OCI-LY1 (cell line): ENCODE data around the gene PLEKHM3.

Source experiments
- H2AFZ ChIP-seq: fragments of 200-600 bp; sonication (generic), shearing (Covaris generic); 2 replicates; pipeline ENCODE4 v1.6.0; 2014; ENCODE audit warnings: antibody characterized with exemption, mild to moderate bottlenecking, low read length
- H3F3A ChIP-seq: fragments of 200-600 bp; sonication (generic), shearing (Covaris generic); 2 replicates; pipeline ENCODE4 v1.6.0; 2014; ENCODE audit warnings: mild to moderate bottlenecking, antibody characterized with exemption, low read length, moderate library complexity; ENCODE audit not compliant: insufficient read depth
- H3K27ac ChIP-seq: fragments of 200-600 bp; sonication (generic); 2 replicates; pipeline ENCODE4 v1.5.1; 2014; ENCODE audit warnings: low read length, mixed run types, mild to moderate bottlenecking, low read depth; ENCODE audit not compliant: poor library complexity, severe bottlenecking
- H3K27me3 ChIP-seq: fragments of 200-600 bp; sonication (generic); 2 replicates; pipeline ENCODE4 v1.6.0; 2014; ENCODE audit warnings: antibody characterized with exemption, mild to moderate bottlenecking, low read length, moderate library complexity; ENCODE audit not compliant: insufficient read depth
- H3K36me3 ChIP-seq: fragments of 200-600 bp; sonication (generic); 2 replicates; pipeline ENCODE4 v1.6.1; 2014; ENCODE audit warnings: mild to moderate bottlenecking, antibody characterized with exemption, low read length, moderate library complexity, mixed read lengths; ENCODE audit not compliant: insufficient read depth
- H3K4me1 ChIP-seq: fragments of 200-600 bp; sonication (generic); 2 replicates; pipeline ENCODE4 v1.5.1; 2014; ENCODE audit warnings: mild to moderate bottlenecking, low read length, moderate library complexity; ENCODE audit not compliant: insufficient read depth, severe bottlenecking
- H3K4me2 ChIP-seq: fragments of 200-600 bp; sonication (generic), shearing (Covaris generic); 2 replicates; pipeline ENCODE4 v1.6.1; 2014; ENCODE audit warnings: low read length
- H3K4me3 ChIP-seq: fragments of 200-600 bp; sonication (generic); 2 replicates; pipeline ENCODE4 v1.5.1; 2014; ENCODE audit warnings: low read length, low read depth, mild to moderate bottlenecking, mixed read lengths; ENCODE audit not compliant: poor library complexity, severe bottlenecking
- H3K79me2 ChIP-seq: fragments of 200-600 bp; shearing (Covaris generic); 2 replicates; pipeline ENCODE4 v1.6.1; 2016; ENCODE audit warnings: mixed run types, low read length, mixed read lengths; ENCODE audit not compliant: insufficient read depth
- H3K9ac ChIP-seq: fragments of 200-600 bp; sonication (generic), shearing (Covaris generic); 2 replicates; pipeline ENCODE4 v1.6.1; 2014; ENCODE audit warnings: mild to moderate bottlenecking, low read length, mixed read lengths
- H3K9me2 ChIP-seq: fragments of 200-600 bp; sonication (generic), shearing (Covaris generic); 2 replicates; pipeline ENCODE4 v1.6.1; 2014; ENCODE audit warnings: low read depth, mild to moderate bottlenecking, low read length, mixed read lengths
- H3K9me3 ChIP-seq: fragments of 200-600 bp; shearing (Covaris generic); 2 replicates; pipeline ENCODE4 v1.6.1; 2014; ENCODE audit warnings: low read length, mixed read lengths
- H4K20me1 ChIP-seq: fragments of 200-600 bp; sonication (generic), shearing (Covaris generic); 2 replicates; pipeline ENCODE4 v1.6.0; 2016; ENCODE audit warnings: mild to moderate bottlenecking, low read length; ENCODE audit not compliant: insufficient read depth
- CTCF ChIP-seq: fragments of 200-600 bp; sonication (generic), shearing (Covaris generic); IDR thresholded peaks from 2 replicates; pipeline ENCODE4 v1.5.1; 2017; ENCODE audit warnings: mild to moderate bottlenecking, antibody characterized with exemption, low read length, moderate library complexity, mixed read lengths
- EZH2 ChIP-seq: fragments of 200-600 bp; sonication (generic), shearing (Covaris generic); IDR thresholded peaks from 2 replicates; pipeline ENCODE4 v1.8.0; 2017; ENCODE audit warnings: borderline replicate concordance, mixed run types, mild to moderate bottlenecking, antibody characterized with exemption, low read length, moderate library complexity, mixed read lengths

Gene PLEKHM3

GRCh38 chr2:207855591-207855990, 169.7 kb downstream of the PLEKHM3 start:
- no peaks in the 10 kb centered on the region for H3F3A ChIP-seq
- H3K27ac ChIP-seq: no peak overlapping the region
- no peak overlapping the region for H3K4me2 ChIP-seq
- no peaks in the 10 kb centered on the region for H3K9me3 ChIP-seq
- no peaks in the 10 kb centered on the region for H3K4me1 ChIP-seq
- no peaks in the 10 kb centered on the region for H3K36me3 ChIP-seq
- H3K9ac ChIP-seq: no peak overlapping the region
- H3K79me2 ChIP-seq: no peaks in the 10 kb centered on the region
- TF ChIP-seq CTCF: no peak
- no peak for TF ChIP-seq EZH2
- H3K27me3 ChIP-seq: no peaks in the 10 kb centered on the region
- H4K20me1 ChIP-seq: no peaks in the 10 kb centered on the region
- no peak overlapping the region for H2AFZ ChIP-seq
- H3K9me2 ChIP-seq: no peaks in the 10 kb centered on the region
- no peak overlapping the region for H3K4me3 ChIP-seq

- H3K4me1 ChIP-seq: no peaks in the 10 kb centered on the region
- no peaks in the 10 kb centered on the region for H3K9me3 ChIP-seq
- H3K9me2 ChIP-seq: no peaks in the 10 kb centered on the region
- TF ChIP-seq EZH2 (no peak), CTCF (no peak)
- H3K79me2 ChIP-seq: no peaks in the 10 kb centered on the region
- H3F3A ChIP-seq: no peaks in the 10 kb centered on the region
- H3K27ac ChIP-seq: no peak overlapping the region
- no peaks in the 10 kb centered on the region for H3K27me3 ChIP-seq
- no peak overlapping the region for H2AFZ ChIP-seq
- no peaks in the 10 kb centered on the region for H4K20me1 ChIP-seq
- no peak overlapping the region for H3K4me2 ChIP-seq
- no peaks in the 10 kb centered on the region for H3K36me3 ChIP-seq
- H3K9ac ChIP-seq: no peak overlapping the region
- H3K4me3 ChIP-seq: no peak overlapping the region
These were observed 170.6 kb downstream of the PLEKHM3 start for GRCh38 chr2:207854484-207855440.

- Histone ChIP-seq H3K4me1 (no peaks in the 10 kb centered on the region), H3F3A (no peaks in the 10 kb centered on the region), H3K9me3 (no peaks in the 10 kb centered on the region), H3K4me3 (no peak overlapping the region), H3K27me3 (no peaks in the 10 kb centered on the region), H3K9me2 (no peaks in the 10 kb centered on the region), H3K79me2 (no peaks in the 10 kb centered on the region), H3K27ac (no peak overlapping the region), H3K36me3 (no peaks in the 10 kb centered on the region), H3K4me2 (no peak overlapping the region), H2AFZ (no peak overlapping the region), H3K9ac (no peak overlapping the region), H4K20me1 (no peaks in the 10 kb centered on the region)
- TF ChIP-seq EZH2: no peak
- no peak for TF ChIP-seq CTCF
These were observed 172.5 kb downstream of the PLEKHM3 start for GRCh38 chr2:207852791-207853190.
